ENCODE results near the gene AQP2.

AQP2 gene

DNA sequence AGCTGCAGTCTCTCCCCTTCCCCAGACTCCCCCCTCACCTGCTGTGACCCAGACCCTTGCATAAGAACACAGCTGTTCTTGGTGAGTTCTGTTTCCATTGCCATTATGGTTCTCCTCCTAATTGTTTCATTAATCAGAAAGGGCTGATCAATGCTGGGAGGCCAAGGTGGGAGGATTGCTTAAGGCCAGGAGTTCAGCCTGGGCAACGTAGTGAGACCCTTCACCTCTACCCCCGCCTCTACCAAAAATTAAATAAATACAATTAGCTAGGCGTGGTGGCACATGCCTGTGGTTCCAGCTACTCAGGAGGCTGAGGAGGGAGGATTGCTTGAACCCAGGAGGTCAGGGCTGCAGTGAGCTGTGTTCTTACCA, 29.6 kb upstream of the AQP2 start:
- no peak for DNase-seq

DNA sequence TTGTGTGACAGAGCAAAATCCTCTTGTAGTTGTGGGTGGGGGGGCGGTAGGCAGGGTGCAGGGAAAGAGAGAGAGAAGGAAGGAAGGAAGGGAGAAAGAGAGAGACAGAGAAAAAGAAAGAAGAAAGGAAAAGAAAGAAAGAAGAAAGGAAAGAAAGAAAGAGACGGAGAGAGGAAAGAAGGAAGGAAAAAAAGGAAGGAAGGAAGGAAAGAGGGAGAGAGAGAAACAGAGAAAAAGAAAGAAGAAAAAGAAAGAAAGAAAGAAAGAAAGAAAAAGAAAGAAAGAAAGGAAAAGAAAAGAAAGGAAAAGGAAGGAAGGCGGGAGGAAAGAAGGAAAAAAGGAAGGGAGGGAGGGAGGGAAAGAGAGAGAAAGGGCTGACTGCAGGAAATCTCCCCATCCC, 29.2 kb upstream of the AQP2 start:
- DNase-seq: no peak

DNA sequence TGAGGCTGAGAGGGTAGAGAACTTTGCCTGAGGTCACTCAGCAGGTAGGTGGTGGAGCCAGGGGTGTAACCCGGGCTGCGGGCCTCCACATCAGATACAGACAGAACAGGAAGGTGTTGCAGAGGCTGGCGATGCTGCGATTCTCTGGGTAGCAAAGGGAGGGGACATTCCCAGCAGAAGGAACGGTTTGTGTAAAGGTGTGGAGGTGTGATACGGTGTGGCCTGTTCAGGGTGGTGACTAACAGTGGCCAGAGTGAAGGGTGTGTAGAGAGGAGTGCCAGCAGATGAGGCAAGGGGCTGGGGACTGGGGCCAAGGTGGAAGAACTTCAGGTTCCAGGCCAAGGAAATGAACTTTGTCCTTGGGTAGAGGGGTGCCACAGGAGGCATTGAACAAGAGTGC, 28.6 kb upstream of the AQP2 start:
- DNase-seq: no peak

DNA sequence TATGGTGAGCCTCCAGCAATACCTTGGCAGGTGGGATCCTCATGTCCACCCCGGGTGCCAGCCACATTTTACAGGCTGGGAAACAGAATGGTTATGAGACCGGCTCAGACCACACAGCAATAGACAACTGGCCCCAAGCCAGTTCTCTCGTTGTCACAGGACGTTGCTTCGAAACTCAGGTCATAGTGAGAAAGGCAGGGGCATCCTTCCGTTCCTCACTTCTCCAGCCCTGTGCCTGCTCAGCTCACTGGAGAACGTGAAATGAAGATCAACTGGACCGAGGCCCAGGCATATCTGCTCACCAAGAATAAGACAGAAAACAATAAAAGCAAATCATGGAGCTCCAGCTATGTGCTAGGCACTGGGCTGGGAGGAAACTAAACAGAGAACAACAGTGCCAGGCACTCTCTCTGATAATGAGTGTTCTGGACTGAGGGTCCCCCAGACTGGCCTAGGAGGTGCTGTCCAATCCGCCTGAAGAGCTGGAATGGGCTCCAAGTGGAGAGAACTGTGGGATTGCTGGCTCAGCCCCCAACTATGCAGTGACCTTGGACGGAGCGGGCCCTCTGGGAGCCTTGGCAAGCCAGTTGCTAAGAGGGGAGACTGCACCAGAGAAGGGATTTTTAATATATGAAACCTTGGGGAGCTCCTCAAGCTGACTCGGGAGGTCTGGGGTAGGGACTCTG, 28.0 kb upstream of the AQP2 start:
- DNase-seq: no peak

DNA sequence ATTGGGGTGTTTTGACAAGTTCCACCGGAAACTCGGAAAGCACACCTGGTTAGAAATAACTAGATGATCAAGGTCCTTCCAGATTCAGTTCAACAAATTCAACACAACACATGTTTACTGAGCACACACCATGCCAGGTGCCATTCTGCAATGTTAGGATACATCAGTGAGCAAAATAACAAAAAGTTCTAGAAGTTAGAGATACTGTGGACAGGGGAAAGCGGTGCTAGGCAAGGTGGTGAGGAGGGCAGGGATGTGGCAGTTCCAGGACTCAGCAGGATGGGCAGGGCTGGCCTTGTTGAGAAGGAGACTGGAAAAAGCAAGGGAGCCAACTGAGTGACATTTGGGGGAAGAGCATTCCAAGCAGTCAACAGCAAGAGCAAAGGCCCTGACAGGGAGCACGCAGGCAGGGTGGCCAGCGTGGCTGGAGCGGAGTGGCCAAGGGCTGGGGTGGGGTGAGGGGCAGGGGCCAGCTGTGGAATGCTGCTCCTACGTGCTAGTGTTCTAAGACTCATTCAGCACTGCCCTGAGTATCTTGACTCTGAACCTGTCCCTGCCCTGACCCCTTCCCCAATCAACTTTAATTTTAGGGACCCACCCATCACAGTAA, 27.4 kb upstream of the AQP2 start:
- DNase-seq: no peak

DNA sequence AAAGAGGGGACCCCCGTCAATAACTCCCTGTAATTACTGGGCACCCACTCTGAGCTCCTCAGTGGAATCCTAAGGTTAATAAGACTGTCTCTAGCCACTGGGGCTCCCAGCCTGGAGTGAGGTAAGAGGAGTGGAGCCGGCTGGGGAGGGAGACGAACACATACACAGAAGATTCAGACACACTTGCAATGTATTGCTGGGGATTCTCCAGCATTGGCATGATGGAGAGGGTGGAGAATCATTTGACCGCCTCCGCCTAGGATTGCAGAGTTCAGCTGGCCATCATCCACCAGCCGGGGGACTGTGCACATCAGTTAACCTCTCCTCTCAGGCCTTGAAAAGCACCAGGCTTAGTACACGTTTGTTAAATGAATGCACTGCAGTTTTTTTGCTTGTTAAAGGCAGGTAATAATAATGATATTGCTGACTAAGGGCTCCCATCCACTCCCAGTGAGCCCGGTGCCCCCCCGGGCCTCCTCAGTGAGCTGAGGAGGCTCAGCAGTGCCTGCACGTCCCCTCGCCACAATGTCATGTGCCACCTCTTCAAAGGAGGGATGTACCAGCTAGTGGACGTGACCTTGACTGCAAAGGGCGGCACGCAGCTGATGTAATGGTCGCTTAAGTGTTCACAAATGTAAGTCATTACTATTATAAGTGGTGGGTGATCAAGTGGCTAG, 26.5 kb upstream of the AQP2 start:
- no peak for DNase-seq

DNA sequence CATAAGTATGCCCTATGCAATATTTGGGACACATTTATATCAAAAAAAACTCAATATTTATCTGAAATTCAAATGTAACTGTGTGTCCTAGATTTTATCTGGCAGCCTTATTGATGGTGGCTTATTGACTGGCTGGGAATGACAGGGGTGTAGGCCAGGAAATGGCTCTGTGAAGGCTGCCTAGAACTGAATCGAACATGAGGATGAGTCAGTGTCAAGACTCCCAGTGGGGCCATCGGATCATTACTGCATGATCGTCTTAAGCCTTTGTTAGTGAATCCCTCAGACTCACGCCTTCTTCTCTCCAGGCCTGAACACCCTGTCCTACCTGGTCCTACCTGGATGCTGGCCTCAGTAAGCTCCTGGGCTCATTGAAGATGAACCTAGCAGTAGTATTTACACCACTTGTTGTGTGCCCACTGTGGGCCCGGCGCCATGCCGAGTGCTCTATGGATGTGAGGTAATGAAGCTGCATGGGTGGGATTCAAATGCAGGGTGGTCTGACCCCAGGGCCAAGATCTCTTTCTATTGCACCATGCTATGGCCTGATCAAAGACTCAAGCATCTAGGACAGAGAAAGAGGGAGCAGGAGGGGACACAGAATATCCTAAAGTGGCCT, 25.8 kb upstream of the AQP2 start:
- no peak for DNase-seq

DNA sequence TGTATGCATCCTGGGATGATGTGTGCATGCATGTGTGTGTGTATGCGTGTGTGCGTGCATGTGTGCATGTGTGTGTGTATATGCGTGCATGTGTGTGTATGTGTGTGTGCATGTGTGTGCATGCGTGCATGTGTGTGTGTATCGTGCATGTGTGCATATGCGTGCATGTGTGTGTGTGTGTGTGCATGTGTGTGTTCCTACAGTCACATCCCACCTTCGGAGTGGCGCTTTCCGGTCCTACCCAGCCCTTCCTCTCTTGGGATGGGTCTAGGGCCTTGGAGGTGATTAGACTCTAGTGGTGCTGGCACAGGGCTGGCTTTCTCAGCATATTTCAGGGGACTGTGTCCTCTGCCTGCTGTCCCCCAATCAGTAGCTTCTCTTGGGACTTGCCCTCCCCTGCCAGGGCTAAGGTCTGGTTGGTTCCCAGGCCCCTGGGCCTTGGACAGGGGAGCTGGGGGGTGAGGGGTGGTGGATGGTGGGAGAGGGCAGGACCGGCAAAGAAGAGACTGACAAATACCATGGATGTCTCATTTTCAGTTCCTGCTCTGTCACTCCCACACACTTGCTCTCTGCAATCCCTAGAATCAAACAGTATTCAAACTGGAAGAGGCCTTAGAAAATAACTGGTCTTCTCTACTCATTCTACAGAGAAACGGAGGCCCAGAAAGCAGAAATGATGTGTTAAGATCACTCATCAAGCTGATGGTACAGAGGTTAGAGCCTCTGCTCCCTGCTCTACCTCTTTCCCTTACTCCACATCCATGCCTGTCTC, 24.9 kb upstream of the AQP2 start:
- no peak for DNase-seq

DNA sequence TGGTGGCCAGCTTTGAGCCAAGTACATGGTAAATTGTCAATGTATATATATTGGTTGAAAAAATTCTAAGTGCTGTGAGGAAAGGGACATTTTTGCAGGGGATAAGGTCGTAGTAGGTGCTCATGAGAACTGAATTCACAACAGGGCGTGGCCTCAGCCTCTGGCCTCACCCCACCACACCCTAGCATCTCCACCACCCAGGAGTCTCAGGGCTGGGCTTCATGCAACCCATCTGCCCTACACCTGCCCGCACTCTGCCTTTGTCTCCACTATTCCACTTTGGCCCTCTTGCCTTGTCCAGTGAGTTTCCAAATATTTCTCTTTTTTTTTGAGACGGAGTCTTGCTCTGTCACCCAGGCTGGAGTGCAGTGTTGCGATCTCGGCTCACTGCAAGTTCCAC, 22.1 kb upstream of the AQP2 start:
- no peak for DNase-seq

DNA sequence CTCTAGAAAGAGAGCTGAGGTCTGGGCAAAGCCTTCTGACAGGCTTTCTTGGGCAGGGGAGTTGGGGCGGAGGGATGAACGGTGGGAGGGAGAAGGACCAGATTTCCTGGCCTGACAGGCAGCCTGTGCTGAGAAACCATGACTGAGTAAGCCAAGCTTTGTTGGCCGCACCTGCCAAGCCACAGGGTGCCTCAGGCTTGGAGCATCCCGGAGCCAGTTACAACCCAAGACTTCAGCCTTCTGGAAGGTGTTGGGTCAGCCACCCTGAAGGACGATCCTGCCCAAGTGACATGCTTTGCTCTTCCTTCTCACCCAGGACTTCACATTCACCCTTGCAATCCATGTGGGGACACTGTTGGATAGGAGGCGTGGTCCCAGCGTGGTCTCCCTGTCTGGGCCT, 21.0 kb upstream of the AQP2 start:
- DNase-seq: no peak

DNA sequence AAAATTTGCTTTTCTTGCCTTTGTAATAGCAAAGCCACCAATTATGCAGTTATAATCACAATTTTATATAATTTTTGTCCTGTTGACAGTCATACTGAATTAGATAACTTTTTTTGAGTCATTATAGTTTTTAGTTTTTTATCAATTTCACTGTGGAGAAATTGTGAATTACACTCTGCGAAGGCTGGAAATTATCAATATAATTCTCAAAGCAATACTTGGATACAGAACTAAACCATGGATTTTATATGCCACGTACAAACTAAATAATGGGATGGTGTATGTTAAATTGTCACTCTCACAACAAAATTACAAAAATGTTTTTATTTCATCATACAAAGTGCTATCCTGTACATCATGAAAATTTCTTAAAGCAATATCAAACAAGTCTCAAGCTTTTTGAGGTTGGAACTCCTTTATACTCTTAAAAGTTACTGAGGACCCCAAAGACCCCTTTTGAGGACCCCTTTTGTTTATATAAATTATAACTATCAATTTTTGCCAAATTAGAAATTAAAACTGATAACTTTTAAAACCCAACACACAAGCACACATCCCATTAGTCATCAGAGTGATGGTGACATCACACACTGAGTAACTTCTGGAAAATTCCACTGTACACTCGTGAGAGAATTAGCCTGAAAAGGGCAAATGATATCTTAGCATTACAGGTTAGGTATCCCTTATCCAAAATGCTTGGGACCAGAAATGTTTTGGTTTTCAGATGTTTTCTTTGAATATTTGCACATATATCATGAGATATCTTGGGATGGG, 19.8 kb upstream of the AQP2 start:
- no peak for DNase-seq

DNA sequence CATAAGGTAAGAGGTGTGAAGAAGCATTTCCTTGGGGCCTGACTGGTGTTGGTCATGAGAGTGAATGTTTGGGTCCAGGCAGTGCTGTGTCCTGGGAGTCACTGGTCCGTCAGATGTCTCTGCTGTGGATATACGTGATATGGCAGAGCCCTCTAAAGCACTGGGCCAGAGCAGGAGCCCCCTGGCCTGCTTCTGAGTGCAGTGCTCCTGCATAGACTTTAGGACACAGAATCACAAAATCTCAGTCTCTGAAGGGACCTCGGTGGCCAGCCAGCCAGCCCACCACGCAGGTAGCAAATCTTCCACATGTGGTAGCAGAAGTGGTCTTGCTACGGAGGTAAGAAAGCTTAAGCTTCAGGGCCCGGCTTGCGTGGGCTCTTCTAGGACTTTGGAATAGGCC, 18.5 kb upstream of the AQP2 start:
- no peak for DNase-seq

DNA sequence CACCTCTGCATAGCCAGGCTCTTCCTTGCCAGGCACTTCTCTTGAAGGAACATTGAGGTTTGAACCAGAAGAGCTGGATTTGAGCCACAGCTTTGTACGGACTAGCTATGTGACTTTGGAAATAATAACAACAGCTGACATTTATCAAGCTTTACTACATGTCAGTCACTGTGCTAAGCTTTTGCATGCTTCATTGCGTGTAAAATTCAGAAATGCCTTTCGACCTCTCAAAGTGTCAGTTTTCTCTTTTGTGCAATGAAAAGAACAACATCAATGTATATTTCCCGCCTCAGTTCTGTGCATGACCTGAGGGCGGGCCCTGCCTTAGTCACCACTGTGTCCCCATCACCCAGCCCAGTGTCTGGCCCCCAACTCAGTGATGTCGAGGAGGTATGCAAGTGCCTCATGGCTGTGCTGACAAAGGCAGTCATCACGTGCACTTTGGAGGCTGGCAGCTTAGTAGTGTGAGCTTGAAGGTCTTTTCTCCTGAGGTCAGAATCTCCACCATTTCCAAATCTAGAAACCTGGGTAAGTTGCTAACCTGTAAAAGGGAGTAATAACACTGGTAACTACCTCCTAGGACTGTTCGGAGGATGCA, 17.9 kb upstream of the AQP2 start:
- no peak for DNase-seq

DNA sequence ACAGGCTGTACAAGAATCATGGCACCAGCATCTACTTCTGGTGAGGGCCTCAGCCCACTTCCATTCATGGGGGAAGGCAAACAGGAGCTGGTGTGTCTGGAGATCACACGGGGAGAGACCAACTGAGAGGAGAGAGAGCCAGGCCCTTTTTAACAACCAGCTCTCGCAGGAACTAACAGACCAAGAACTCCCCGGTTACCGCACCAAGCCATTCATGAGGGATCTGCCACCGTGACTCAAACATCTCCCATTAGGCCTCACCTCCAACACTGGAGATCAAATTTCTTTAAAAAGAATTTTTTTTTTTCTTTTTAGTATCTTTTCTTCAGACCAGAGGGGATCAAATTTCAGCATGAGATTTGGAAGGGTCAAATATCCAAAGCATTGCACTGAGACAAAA, 16.7 kb upstream of the AQP2 start:
- no peak for DNase-seq

DNA sequence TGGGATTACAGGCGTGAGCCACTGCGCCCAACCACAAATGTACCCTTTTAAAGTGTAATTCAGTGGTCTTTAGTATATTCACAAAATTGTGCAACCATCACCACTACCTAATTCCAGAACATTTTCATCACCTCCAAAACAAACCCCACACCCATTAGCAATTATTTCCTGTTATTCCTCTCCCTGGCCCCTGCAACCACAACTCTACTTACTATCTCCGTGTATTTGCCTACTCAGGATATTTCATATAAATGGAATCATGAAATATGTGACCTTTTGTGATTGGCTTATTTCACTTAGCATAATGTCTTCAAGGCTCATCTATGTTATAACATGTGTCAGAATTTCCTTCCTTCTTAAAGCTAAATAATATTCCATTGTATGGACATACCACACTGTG, 16.0 kb upstream of the AQP2 start:
- no peak for DNase-seq

DNA sequence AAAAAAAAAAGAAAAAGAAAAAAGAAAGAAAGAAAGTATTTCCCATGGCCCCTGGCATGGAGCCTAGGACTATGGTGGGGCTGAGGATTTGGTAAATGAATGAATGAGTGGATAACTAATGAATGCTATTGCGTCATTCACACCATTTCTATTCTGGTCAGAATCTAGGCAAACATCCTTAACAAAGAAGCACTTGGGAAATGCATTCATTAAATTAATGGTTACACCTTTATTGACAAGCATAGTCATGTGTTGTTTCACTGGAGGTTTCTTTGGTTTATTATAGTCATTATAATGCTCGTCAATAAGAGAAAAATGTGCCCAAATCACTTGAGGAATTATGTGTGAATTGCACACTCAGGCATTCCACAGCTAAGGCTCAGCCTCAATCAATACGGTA, 13.6 kb upstream of the AQP2 start:
- no peak for DNase-seq

DNA sequence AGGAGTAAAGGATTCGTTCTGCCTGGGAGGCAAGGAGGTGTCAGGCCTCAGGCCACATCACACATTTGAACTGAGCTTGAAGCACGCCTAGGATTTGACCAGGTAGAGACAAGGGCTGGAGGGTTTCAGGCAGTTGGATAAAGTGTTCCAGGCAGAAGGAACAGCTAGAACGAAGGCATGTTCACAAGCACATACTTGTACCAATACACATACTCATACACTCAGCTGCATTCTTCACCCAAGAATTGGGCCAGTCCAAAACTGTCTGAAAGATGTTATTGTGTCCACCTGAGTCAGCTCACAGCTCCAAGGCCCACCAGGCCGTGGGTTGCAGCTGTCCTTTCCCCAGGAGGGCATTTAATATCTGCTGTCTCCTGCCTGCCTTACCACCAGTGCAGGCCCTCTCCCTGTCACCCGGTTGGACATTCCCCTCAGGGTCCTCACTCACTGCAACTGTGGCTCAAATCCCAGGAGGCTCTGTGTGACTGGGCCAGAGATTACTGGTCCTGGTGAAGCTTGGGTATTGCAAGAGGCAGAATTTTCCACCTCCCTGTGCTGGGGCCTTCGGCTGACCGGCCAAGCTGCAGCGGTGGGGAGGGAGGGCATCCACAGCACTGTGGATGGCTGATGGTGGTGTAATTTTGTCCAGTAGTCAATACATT, 12.8 kb upstream of the AQP2 start:
- DNase-seq: no peak

DNA sequence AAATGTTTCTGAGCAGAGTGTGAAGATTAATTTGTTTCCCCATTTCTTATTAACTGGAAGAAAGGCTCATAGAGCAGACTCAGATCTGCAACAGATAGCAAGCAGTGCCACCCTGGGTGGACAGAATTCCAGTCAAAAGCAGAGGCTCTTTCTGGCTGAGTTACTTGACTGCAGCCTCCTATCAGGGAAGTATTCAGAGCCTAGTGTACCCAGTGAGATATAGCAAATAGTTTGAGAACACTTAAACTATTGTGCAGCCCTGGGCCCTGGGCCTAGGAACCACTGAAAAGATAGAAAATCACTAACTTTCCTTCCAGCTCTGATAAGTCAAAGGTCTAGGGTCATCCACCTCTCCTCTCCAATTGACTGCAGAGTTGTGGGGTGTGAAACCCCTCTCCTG, 11.2 kb upstream of the AQP2 start:
- DNase-seq: no peak

DNA sequence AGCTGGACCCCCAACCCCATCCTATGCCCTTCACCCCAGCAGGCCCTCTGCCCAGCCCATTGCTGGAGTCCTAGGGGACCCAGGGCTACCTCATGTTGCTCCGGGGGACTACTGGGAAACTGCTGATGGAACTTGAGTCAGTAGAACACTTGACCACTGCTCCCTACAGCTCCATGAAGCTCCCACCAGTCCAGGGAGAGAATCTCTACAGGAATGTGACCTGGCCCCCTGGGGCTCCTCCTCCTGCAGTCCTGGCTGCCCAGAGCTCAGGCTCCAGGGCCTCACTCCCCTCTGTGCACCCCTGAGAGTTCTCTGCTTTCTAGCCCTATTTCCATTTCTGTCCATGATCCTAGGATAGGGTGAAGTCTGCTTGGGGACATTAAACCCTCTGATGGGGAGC, 10.8 kb upstream of the AQP2 start:
- no peak for DNase-seq

DNA sequence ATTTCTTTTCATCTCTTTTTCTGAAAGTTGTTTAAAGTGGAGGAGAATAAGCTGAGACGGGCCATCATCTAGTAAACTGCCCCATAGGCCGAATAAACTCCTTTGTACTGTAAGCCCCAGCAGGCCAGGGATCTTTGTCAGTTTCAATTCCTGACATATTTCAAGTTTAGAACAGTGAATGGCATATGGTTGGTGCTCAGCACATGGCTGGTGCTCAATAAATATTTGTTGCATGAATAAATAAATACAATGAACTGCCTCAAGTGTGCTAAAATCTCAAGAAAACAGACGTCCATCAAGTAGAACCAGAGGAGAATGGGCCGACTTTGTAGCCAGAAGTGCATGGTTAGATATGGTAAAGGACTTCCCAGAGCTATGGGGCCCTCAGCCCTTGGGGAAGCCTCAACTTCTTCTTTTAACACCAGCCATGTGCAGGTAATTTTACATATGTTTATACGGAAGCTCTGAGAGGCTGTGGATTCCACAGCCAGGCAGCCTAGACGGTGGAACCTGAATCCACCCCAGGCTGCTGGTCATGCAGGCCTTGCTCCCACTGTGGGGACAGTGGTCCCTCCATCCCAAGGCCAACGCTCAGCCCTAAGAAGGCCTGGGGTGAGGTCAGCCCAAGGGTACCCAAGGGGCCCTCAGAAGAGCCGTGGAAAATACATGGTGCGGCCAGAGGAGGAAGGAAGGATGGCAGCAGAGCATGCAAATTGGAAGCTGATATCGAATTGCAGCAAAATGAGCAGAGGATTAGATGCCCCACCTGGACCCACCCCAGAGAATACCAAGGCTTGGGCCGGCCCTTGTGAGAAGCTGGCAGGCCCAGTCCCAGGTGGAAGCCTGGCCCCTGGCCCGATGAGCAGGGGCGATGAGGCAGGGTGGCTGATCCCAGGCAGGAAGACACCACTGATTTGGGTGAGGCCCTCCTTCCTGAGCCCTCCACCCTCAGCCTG, 8.7 kb upstream of the AQP2 start:
- DNase-seq: no peak

DNA sequence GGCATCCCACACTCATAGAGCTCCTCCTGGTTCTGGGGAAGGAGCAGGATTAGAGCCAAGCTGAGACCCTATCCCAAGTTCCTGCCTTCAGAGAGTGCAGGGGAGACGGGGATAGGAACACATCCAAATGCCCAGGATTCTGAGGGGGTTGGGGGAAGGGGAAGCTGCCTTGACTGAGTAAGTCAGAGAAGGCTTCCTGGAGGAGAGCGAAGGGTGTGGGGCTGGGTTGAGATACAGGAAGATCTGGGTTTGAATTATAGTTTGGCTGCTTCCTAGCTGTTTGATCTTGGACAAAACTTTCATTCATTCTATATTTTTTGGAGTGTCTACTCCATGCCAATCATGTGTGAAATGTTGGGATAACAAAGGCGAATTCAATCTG, 8.0 kb upstream of the AQP2 start:
- no peak for DNase-seq

All from activated gamma-delta T cell treated with Interleukin-2 at 50 U/mL for 16 hours (primary cell).